NCI-H2196 treated with DMSO at 0.1 percent for 48 hours (cell line): ENCODE data around the gene JARID2.
A peak's percentile ranks its signal among the peaks of the same experiment; 100 is the strongest.
"Not testable (repeated sequence)": the region's sequence is repeated elsewhere in the genome, so short reads cannot be mapped to it uniquely, and the experiment has no call there.

ENCODE experiments used
- DNase-seq: peaks from one replicate; lab custom pipeline; 2025; ENCODE audit not compliant: unreplicated experiment; lab: John Stamatoyannopoulos, UW

Gene JARID2

DNA sequence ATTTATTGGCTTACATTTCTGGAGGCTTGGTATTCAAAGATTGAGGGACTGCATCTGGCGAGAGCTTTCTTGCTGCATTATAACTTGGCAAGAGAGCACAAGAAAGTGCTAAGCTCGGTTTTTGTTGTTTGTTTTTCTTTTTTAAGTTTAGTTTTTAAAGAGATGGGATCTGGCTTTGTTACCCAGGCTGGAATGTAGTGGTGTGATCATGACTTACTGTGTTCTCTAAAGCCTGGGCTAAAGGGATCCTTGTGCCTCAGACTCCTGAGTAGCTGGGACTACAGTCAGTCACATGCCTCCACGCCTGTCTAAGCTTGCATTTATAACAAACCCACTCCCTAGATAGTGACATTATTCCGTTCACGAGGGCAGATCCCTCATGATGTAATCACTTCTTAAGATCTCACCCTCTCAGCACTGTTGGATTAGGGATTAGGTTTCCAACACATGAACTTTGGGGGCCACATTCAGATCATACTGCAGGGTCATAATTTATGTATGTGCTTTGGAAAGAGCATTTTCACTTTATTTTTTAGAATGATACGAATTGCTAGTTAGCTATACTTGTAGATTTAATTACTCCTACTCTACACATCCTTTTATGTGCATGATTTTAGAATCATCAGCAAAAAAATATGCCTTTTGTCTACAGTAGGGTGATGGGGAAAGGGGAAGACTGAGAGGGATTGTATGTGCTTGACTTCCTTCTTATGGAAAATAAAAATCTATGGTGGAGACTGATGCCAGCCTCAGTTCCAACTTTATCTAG, 167.8 kb downstream of the JARID2 start:
- DNase-seq, result no peak

DNA sequence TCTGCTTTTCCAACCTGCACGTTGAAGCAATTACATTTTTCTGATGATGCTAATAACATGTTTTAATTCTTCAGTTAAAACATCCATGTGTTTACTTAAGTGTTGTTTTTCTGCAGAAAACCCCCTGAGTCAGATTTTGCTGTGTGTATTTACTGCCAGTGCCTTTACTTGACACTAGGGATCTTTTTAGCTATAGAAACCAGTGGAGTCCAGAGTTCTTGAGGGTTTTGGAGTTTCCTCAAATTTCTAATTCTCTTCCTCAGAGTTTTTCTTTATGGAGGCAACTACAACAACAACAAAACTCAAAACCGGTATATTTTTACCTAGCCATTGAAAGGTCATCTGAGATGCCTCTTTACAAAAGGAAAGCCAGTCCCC, 168.4 kb downstream of the JARID2 start:
- no peak for DNase-seq

DNA sequence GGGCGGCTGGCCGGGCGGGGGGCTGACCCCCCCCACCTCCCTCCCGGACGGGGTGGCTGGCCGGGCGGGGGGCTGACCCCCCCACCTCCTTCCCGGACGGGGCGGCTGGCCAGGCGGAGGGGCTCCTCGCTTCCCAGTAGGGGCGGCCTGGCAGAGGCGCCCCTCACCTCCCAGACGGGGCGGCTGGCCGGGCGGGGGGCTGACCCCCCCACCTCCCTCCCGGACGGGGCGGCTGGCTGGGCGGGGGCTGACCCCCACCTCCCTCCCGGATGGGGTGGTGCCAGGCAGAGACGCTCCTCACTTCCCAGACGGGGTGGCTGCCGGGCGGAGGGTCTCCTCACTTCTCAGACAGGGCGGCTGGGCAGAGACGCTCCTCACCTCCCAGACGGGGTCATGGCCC, 169.8 kb downstream of the JARID2 start:
- not testable (repeated sequence) for DNase-seq

DNA sequence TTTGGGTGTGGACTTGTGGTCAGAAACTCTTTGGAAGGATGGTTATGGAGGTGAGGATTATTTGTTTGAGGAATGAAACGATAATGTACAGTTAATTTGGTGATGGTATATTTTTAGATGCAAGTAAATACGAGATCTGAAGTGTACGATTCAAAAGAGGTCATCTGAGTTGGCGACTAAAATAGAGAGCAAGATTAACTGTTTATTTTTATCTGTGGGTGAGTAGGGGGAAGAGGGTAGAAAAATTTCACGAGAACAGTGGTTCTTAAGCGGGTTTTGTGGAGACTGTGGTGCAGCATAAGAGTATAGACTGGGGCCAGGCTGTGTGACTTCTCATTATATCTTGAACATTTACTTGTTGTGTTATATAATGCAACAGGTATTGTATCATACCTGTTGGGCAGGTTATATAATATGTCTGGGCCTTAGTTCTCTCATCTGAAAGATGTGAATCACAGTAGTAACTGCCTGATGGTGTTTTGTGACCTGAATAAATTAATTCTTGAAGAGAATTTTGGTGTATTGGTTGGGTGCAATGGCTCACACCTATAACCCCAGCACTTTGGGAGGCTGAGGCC, 171.2 kb downstream of the JARID2 start:
- DNase-seq, result no peak

DNA sequence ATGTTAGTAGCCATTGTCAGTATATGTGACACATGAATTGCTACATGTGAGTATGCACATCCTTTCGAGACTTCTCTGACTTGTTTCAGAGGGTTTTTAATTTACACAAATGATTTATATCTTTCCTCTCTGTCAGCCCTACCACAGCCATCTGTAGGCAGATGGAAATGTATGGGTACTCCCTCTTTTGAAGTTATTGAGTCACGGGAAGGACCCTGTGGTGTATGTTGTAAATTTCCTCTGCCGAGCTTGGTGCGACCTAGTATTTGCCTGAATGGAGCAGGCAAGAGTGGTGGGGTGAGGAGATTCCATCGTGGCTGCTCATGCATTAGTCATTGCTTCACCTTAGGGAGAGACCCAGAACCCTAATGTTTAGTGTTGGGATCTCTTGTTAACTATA, 171.9 kb downstream of the JARID2 start:
- DNase-seq, result no peak

DNA sequence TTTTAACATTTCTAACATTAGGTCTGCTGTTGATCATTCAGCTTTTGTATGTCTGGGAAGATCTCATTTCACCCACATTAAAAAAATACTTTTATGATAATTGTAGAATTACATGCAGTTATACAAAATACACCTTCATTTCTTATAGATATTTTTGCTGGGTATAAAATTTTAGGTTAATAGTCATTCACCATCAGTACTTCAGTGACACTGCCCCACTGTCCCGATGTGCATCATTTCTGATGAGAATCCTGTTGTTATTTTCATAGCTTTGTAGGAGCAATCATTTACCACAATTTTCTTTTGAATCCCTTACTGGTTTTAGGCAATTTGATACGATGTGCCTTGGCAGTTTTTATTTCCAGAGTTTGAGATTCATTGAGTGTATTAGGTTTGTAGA, 173.6 kb downstream of the JARID2 start:
- DNase-seq, result no peak

DNA sequence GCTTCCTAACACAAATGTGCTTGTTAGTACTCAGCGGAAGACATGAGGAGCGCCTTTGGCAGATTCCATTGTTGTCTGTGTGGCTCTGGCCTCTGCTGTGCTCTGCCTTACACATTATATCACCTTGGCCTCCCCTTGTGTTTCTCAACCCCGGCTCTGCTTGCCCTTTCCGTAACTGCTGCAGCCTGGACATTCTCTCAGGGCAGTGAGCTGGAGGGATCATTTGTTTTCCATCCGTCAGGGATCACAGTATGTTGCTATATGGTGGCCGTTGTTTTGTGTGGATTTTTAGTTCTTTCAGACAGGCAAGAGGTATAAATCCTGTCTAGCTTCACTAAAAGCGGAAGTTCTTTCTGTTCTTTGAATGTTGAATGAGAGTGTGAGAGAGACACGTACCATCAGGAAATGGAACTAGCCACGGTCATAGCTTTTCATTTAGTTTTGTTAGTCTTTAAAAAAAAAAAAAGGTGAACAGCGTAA, 175.1 kb downstream of the JARID2 start:
- no peak for DNase-seq

DNA sequence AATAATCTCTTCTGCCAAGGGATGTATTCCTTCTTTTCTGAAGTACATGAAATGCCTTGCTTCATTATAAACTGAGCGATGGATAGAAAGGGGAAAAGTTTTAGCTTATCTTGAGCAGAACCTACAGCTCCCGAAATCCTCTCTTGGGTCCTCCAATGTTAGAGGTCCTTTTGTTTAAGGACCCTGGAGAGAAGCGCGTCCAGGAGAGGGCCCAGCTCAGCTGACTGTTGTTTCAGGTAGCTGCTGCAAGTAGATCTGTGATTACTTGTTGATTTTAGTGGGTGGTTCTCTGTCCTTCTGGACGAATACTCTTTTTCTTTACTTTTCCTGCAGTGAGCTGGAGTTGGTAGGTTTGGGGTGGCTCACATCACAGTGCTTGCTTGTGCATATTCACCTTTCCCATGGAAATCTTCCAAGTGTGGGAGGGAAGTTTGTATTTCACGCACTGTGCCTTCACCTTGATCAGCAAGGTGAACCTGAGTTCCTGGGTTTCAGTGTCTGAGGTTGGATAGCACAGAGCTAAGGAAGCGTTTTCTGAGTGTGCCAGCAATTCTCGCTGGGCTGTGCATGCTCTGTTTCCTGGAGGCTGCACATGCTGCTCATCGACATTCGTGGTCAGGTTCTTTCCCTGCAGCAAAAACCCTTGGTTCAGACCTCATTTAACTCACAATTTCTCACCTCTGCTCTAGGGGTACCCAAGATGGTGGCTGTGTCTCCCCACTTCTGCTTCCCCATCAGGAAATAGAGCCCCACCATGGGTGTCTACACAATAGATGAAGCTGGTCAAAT, 176.3 kb downstream of the JARID2 start:
- DNase-seq, result no peak

DNA sequence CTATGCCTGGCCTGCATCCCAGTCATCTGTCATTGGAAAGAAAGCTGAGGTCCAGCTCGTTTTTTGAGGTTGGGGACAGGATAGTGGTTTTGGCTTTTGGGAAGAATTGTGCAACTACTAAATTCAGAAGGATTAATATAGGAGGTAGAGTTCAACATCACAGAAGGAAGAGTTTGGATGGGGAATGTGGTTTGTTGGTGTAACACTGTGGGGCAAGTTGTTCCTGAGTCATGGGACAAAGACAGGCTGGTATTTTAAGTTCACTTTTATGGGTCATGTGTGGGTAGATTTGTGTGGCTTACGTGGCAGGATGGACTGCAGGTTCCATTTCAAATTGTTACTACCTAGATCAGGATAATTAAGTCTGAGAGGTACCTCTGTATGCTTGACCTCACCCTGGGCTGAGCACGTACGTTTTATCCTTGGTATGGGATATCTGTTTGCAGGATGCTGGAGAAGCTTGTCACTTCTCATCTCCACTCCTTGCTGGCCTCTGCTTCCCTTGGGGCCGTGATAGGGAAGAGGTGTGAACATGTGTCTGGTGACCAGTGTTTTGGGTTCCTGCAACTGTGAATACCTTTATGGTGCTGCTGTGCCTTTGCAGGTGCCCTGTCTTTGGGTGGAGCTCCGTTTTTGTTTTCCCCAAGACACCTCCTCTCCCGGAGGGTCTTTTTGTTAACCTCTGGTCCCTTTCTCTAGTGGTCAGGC, 177.6 kb downstream of the JARID2 start:
- DNase-seq, result no peak

DNA sequence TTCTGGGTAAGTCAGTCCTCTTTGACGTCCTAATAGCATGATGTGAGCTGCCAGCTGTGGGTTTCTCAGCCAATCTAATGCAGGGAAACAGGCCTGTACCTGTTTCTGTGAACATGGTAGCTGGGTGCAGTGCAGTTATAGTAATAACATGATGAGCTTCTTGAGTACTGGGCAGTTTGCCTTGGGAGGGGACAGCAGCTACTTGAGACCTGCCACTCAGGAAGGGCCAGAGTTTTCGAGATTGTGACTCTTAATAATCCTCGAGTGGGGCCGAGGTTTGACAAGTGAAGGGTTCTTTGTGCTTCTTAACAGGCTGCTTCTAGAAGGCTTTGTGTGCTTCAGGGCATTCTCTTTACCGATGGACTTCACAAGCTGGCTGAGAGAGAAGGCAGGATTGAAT, 180.1 kb downstream of the JARID2 start:
- DNase-seq, result no peak

DNA sequence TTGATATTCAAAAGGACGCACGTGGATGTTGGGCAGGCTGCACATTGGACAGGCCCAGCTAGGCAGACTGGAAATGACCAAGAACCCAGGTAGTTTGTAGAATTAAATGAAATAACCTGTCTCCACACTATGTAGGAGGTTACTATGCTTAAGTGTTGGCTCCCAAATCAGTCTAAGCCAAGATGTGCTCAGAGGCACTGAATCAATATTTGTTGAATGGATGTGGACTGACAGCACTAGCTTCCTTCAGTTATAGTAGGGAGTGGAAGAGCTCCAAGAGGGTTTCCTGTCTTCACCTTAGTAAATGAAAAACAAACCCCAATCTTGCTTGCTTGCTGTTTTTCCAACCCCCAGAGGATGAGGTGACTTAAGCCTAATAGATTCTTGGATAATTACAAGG, 180.5 kb downstream of the JARID2 start:
- DNase-seq, result no peak

DNA sequence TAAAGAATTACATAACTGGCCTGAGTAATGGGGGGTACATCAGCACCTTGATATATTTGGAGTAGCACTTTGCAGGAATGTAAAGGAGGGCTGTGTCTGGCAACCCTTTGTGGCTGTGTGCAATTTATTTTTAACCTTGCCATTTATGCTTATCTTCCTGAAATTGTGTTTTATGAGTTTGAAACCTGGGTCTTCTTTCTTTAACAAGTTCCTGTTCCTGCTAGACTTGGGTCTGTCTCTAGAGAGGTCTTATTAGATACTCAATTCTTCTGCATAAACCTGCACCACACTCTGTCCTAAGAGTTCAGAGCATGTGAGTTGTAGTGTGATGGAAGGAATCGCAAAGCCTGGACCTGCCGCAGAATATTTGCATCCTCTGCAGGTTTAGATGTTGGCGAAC, 181.0 kb downstream of the JARID2 start:
- DNase-seq, result no peak

DNA sequence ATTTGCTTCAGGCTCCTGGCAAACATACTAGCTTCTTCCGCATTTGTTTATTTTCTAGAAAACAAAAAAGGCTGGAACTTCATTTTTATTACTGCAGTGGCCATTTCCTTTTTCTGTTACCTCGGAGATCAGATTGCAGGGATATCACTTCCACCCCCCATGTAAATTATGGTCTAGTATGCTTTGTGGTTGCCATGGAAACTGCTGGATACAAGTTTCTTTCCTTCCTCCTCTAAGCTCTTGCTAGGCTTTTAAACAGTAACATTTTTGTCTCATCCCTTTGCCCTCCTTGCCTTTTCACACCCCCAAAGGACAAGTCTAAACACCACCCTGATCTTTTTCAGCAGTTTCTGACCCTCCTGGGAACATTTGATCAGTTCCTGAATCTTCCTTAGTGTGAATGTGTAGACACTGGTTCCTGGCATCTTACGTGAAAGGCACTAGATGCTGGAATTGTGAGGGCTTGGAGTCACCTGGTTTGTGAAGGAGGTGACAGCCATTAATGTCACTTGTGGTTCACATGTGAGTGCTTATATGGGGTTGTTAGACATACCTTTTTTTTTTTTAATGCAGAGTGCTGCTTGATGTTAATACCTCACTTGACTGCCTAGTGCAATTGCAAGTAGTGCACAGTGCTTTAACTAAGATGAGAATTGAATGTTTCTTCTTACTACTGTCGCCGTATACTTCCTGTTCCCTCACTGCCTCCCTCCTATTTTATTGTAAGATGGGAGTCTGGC, 181.6 kb downstream of the JARID2 start:
- peak; percentile 21 for DNase-seq

DNA sequence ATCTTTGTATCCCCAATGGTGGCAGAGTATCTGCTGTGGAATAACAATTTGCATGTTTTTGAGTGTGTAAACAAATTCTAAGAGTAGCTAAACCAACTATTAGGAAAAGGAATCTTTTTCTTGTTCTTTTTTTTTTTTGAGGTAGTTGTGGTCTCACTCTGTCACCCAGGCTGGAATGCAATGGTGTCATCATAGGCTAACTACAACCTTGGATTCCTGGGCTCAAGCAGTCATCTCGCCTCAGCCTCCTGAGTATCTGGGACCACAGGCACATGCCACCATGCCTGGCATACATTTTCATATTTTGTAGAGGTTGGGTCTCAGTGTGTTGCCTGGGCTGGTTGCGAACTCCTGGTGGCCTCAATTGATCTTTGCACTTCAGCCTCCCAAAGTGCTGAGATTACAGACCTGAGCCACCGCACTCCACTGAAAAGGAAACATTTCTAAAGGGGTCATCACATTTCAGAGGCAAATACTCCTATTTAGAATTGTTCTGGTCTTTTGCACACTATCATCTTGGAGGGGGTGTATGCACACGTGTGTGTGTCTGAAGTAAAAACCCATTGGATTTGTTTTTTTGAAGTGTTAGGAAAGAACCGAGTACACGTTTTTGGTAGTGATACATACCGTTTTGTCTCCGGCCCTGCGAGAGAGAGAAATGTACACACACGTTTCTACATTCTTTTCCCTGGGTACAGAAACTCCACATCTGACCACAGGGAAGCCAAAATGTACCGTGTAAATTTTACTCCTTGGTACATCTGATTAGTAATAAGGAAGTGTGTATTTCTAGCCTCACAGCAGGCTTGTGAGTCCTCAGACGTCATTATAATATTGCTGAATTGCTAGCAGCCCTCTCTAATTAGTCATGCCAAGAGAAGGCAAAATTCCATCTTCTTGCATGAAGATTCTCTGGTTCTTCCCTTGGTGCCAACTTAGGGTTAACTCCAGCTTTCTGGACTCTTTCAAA, 183.6 kb downstream of the JARID2 start:
- DNase-seq, result no peak

DNA sequence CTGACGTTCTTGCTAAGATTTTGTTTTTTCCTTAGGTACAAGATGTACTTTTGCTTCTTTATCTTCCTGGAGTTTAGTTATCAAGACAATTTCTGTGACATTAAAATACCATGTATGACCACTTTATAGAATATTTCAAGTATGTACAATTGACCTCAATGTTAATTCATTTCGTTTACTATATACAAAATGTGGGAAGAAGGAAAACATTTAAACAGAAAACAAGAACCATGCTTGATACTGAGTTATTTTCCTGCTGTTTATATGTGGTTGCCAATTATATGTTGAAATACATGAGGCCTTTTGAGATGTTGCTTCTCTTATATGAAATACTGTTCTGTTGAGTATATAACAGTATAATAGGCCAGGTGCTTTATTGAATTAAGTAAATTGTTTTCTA, 184.3 kb downstream of the JARID2 start:
- no peak for DNase-seq

DNA sequence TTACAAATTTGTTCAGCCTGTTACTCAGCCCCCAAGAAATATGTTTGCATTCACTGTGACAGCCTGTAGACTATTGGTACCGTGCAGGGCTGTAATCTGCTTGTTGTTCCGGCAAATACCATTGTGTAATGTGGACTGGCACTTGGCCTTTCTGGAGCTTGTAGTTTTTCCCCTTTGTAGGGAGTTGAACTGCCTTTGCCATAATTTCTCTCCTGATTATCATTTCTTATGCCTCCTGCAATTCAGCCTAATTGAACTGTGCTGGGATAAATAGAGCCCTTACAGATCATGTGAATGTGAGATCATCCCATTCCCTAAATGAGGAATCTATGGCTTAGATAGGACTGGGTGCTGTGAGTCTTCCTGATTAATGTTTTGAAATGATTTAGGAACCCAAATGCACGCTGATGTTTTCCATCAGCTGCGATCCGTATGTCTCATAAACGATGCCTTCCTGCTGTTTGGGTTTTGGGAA, 185.1 kb downstream of the JARID2 start:
- no peak for DNase-seq

DNA sequence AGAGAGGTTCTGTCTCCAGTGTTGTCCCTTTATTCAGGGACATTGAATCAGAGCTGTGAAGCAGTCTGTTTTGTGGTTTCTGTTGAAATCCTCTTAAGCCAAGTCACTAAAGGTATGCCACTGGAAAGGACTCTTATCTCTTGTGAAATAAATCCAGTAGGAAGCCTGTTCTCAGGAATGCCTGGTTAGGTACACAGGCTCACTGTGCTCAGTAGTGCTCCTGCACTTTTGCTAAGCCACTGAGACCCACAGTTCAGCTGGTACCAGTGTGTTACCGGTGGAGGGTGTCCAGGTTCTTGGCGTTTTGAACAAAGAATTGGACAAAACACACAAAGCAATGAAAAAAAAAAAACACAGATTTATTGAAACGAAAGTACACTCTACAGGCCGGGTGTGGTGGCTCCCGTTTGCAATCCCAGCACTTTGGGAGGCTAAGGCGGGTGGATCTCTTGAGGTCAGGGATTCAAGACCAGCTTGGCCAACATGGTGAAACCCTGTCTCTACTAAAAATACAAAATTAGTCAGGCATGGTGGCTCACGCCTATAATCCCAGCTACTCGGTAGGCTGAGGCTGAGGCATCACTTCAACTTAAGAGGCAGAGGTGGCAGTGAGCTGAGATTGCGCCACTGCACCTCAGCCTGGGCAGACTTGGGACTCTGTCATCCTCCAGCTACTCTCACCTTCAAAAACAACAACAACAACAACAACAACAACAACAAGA, 186.1 kb downstream of the JARID2 start:
- DNase-seq, result no peak

DNA sequence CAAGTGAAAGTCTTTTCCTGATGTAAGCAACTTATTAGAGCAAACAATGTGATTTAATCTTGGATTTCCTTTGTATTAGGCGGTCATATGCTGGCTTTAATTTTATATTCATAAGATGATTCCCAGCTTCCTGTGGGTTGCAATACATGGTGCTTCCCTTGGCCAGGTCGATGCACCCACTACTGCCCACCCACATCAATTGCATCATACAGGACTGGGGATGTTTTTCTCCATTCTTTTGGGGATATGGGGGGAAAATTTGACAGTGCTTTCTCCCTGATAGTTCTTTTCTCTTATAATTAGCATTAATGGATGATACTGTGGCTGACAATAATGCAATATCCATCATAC, 187.6 kb downstream of the JARID2 start:
- DNase-seq, result no peak

DNA sequence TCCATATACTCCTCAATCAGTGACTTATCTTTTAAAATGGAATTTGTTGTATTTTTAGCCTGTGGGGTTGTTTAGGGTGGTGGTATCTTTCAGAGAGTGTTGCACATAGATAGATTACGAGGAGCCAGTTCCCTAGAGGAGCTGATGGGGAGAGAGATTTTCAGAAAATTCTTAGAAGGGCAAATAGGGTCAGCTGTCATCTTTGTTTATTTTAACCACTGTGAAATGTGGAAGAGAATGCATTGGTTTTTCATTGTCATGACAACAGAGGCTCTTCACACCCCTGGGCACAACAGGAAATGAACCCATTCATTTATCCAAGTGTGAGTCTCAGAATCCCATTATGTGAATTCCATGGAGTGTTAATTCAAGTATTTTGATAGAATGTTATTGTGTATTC, 188.4 kb downstream of the JARID2 start:
- no peak for DNase-seq
